ENCODE data around the gene CTIF.
A peak's percentile ranks its signal among the peaks of the same experiment; 100 is the strongest.

The CTIF gene

GRCh38 chr18:48896875-48897511 is 358.2 kb downstream of the CTIF start:
- DNase-seq, result peak; percentile 68

GRCh38 chr18:48897531-48897930 is 358.7 kb downstream of the CTIF start:
- DNase-seq, result no peak

- DNase-seq, result no peak
Observed at GRCh38 chr18:48898521-48898920, 359.7 kb downstream of the CTIF start.

- no peak for DNase-seq
Observed at GRCh38 chr18:48899558-48900174, 360.8 kb downstream of the CTIF start.

GRCh38 chr18:48900469-48900868 is 361.6 kb downstream of the CTIF start:
- no peak for DNase-seq

- no peak for DNase-seq
Observed at GRCh38 chr18:48901145-48902022, 362.6 kb downstream of the CTIF start.

- DNase-seq, result peak; percentile 29
Observed at GRCh38 chr18:48902023-48902855, 363.4 kb downstream of the CTIF start.

- DNase-seq, result no peak
Observed at GRCh38 chr18:48902856-48903601, 364.2 kb downstream of the CTIF start.

GRCh38 chr18:48904091-48904490 is 365.3 kb downstream of the CTIF start:
- no peak for DNase-seq

- no peak for DNase-seq
Observed at GRCh38 chr18:48904847-48905394, 366.1 kb downstream of the CTIF start.

GRCh38 chr18:48905513-48905912 is 366.7 kb downstream of the CTIF start:
- no peak for DNase-seq

- no peak for DNase-seq
Observed at GRCh38 chr18:48908916-48909315, 370.1 kb downstream of the CTIF start.

GRCh38 chr18:48909721-48910120 is 370.9 kb downstream of the CTIF start:
- no peak for DNase-seq

- DNase-seq, result no peak
Observed at GRCh38 chr18:48910972-48911545, 372.2 kb downstream of the CTIF start.

All from KG1 (cell line).